ENCODE measurements around the gene RPUSD3.

DNA sequence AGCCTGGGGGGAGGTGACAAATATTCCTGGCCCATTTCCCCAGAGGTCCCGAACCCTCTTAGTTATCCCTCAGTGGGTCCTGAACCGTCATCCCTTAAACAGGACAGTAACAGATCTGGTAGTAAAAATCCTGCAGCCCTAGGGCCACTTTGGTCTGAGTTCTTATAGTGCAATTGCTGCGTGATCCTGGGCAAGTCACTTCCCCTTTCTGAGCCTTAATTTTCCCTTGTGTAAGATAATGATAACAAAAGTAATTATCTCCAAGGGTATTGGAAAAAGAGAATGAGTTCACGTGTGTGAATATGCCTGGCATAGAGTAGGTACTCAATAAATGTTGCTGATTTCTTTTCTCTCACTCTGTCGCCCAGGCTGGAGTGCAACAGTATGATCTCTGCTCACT, 43.7 kb upstream of the RPUSD3 start:
- TF ChIP-seq, protein P1, sequence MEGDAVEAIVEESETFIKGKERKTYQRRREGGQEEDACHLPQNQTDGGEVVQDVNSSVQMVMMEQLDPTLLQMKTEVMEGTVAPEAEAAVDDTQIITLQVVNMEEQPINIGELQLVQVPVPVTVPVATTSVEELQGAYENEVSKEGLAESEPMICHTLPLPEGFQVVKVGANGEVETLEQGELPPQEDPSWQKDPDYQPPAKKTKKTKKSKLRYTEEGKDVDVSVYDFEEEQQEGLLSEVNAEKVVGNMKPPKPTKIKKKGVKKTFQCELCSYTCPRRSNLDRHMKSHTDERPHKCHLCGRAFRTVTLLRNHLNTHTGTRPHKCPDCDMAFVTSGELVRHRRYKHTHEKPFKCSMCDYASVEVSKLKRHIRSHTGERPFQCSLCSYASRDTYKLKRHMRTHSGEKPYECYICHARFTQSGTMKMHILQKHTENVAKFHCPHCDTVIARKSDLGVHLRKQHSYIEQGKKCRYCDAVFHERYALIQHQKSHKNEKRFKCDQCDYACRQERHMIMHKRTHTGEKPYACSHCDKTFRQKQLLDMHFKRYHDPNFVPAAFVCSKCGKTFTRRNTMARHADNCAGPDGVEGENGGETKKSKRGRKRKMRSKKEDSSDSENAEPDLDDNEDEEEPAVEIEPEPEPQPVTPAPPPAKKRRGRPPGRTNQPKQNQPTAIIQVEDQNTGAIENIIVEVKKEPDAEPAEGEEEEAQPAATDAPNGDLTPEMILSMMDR (IDR thresholded peaks at IDR 0.05) = no peak
- TF ChIP-seq POLR2A (IDR thresholded peaks at IDR 0.05) = no peak
